Measurements from ENCODE around the gene HNRNPA3.

GRCh38 chr2:177187631-177188312 lies 24.8 kb upstream of the HNRNPA3 start:
- TF ChIP-seq POLR2A (IDR thresholded peaks at IDR 0.05; ENCODE audit: low read length) (no peak), GATA1 (IDR thresholded peaks at IDR 0.05; ENCODE audit: low read depth, low read length) (no peak)

Data from erythroblast (primary cell).